Lower leg skin (tissue), 4 donors: ENCODE results near the gene HSPA4L. TPM values are rescaled to one million over a fixed set of nuclear protein-coding genes. Genes with fewer than 3 reads are reported as not detected.
A peak's percentile ranks its signal among the peaks of the same experiment; 100 is the strongest.

ENCODE experiments used
- DNase-seq, 2 donors: peaks; one replicate each; pipeline ENCODE4 v3.0.0-alpha.2; 2019; ENCODE audit warnings: low spot score in 2 of 2
- H3K4me3 ChIP-seq: fragments of 200-600 bp; sonication (generic); 2 replicates; pipeline ENCODE4 v1.5.1; 2017; ENCODE audit warnings: mild to moderate bottlenecking, low read depth; ENCODE audit not compliant: poor library complexity, severe bottlenecking
- CTCF ChIP-seq, 3 donors: fragments of 450-650 bp; IDR thresholded peaks; one replicate each; pipeline ENCODE4 v1.5.1; 2016; ENCODE audit warnings: antibody characterized with exemption in 3 of 3, mild to moderate bottlenecking in 3 of 3, moderate library complexity in 2 of 3
- POLR2A ChIP-seq, 2 donors: fragments of 450-650 bp; IDR thresholded peaks; one replicate each; pipeline ENCODE4 v1.6.1; 2016 to 2017; ENCODE audit warnings: antibody characterized with exemption in 2 of 2, mild to moderate bottlenecking in 1 of 2, moderate library complexity in 1 of 2
- WGBS, 2 donors: methylation state at CpG; one replicate each; pipeline ENCODE4 v1.1.5; 2018; 5-methylcytosine and 5-hydroxymethylcytosine counted together
- intact Hi-C: fragments of 100-400 bp; cut with DNase I; formaldehyde crosslinking; loops from one replicate; pipeline ENCODE4 v1.15.0; 2023; ENCODE audit warnings: low total_unique reads
- total RNA-seq, 4 donors: library from RNA; depleted of rRNA; stranded (reverse); fragments of >200 nt; gene quantifications; one replicate each; pipeline ENCODE4 v1.1.0, GENCODE V29; 2016

HSPA4L gene
- total RNA-seq, 4 donors from 2014 or later = 15.8 to 25.1 (median 22.5) TPM

- no peak overlapping the region for H3K4me3 ChIP-seq
- no peak for TF ChIP-seq CTCF (IDR thresholded peaks at IDR 0.05)
- TF ChIP-seq POLR2A (IDR thresholded peaks at IDR 0.05) = no peak
- DNase-seq = no peak
- intact Hi-C loops = no loop called here
Measured at GRCh38 chr4:127870281-127870680, 88.2 kb downstream of the HSPA4L start.

- no peak overlapping the region for H3K4me3 ChIP-seq
- no peak for TF ChIP-seq POLR2A (IDR thresholded peaks at IDR 0.05)
- no peak for TF ChIP-seq CTCF (IDR thresholded peaks at IDR 0.05)
- intact Hi-C loops = no loop called here
- WGBS, 2 donors = 14 to 22% methylated on average over 3 of the region's 3 CpGs
- DNase-seq = no peak
Measured at GRCh38 chr4:127870688-127871087, 88.6 kb downstream of the HSPA4L start.

GRCh38 chr4:127875791-127876190 lies 93.7 kb downstream of the HSPA4L start:
- no peak for TF ChIP-seq CTCF (IDR thresholded peaks at IDR 0.05)
- no peak for TF ChIP-seq POLR2A (IDR thresholded peaks at IDR 0.05)
- no peak overlapping the region for H3K4me3 ChIP-seq
- intact Hi-C loops = no loop called here
- DNase-seq = no peak

- intact Hi-C loops = no loop called here
- no peak for TF ChIP-seq CTCF (IDR thresholded peaks at IDR 0.05)
- TF ChIP-seq POLR2A (IDR thresholded peaks at IDR 0.05) = no peak
- 0 to 1% methylated on average over 40 to 62 of the region's 70 CpGs for WGBS, 2 donors
- peak; percentile 93 to 99 for DNase-seq
- peak within 1 kb of the TSS; percentile 70 for H3K4me3 ChIP-seq
Measured at GRCh38 chr4:127880763-127881562, 98.8 kb downstream of the HSPA4L start, which contains the start of gene PLK4. Gene PLK4 (plus strand): TSS chr4:127880893. CDS start chr4:127881135, 242 bp downstream.

- no peak for TF ChIP-seq CTCF (IDR thresholded peaks at IDR 0.05)
- TF ChIP-seq POLR2A (IDR thresholded peaks at IDR 0.05) = no peak
- WGBS, 2 donors = 2 to 3% methylated on average over 7 of the region's 7 CpGs
- intact Hi-C loops = no loop called here
- H3K4me3 ChIP-seq = peak overlapping the region; percentile 70
- no peak for DNase-seq
Measured at GRCh38 chr4:127881563-127881864, 99.4 kb downstream of the HSPA4L start.

GRCh38 chr4:127888559-127888958 lies 106.4 kb downstream of the HSPA4L start:
- TF ChIP-seq CTCF (IDR thresholded peaks at IDR 0.05) (no peak), POLR2A (IDR thresholded peaks at IDR 0.05) (no peak)
- intact Hi-C loops = no loop called here
- WGBS, 2 donors = 94 to 97% methylated on average over 1 of the region's 1 CpG
- no peak overlapping the region for H3K4me3 ChIP-seq
- no peak for DNase-seq
